Fibroblast of mammary gland (primary cell): ENCODE data around the gene ARMC3.

Experiments
- DNase-seq: peaks from one replicate; pipeline ENCODE4 v3.0.0-alpha.2; 2010; ENCODE audit warnings: low read depth
- H3K4me3 ChIP-seq: 2 replicates; pipeline ENCODE4 v1.5.1; 2011; ENCODE audit warnings: low read depth, mild to moderate bottlenecking, low read length, moderate library complexity; ENCODE audit not compliant: control insufficient read depth
- TF ChIP-seq, protein P1 (sequence below): conservative IDR thresholded peaks from 2 replicates; pipeline ENCODE4 v1.5.1; 2011; ENCODE audit warnings: low read depth, low read length, inconsistent platforms; ENCODE audit not compliant: control insufficient read depth, insufficient read depth

The ARMC3 gene

DNA sequence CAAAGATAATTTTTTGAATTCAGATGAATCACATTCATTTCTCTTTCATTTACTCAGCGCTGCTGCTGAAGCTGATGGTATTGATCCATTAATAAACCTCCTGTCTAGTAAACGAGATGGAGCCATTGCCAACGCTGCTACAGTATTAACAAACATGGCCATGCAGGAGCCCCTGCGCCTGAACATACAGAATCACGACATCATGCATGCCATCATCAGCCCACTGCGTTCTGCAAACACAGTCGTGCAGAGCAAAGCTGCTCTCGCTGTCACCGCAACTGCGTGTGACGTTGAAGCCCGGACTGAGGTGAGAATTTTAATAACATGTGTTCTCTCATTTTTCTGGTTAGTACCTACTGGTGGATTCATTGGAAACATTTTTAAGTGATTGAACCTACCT, 70.2 kb downstream of the ARMC3 start:
- DNase-seq, result no peak
- TF ChIP-seq, protein P1, sequence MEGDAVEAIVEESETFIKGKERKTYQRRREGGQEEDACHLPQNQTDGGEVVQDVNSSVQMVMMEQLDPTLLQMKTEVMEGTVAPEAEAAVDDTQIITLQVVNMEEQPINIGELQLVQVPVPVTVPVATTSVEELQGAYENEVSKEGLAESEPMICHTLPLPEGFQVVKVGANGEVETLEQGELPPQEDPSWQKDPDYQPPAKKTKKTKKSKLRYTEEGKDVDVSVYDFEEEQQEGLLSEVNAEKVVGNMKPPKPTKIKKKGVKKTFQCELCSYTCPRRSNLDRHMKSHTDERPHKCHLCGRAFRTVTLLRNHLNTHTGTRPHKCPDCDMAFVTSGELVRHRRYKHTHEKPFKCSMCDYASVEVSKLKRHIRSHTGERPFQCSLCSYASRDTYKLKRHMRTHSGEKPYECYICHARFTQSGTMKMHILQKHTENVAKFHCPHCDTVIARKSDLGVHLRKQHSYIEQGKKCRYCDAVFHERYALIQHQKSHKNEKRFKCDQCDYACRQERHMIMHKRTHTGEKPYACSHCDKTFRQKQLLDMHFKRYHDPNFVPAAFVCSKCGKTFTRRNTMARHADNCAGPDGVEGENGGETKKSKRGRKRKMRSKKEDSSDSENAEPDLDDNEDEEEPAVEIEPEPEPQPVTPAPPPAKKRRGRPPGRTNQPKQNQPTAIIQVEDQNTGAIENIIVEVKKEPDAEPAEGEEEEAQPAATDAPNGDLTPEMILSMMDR, result no peak
- H3K4me3 ChIP-seq, result no peak overlapping the region

DNA sequence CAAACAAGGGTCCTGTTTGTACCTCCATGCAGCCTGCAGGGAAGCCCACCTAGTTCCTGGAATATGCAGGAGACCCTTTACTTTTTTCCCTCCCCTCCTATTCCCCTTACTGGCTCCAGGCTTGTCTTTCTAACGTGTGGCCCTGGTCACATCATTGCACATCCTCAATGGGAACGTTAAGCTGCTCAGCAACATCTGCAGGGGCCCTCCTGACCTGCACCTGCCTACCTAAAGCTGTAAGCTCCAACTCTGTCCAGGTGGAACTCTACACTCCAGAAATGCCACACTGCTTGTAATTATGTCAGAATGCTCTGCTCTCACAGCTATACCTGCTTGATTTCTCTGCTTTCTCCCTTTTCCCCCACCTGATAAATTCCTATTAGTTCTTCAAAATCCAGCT, 72.1 kb downstream of the ARMC3 start:
- no peak for DNase-seq
- H3K4me3 ChIP-seq, result no peak overlapping the region
- TF ChIP-seq, protein P1, result no peak

DNA sequence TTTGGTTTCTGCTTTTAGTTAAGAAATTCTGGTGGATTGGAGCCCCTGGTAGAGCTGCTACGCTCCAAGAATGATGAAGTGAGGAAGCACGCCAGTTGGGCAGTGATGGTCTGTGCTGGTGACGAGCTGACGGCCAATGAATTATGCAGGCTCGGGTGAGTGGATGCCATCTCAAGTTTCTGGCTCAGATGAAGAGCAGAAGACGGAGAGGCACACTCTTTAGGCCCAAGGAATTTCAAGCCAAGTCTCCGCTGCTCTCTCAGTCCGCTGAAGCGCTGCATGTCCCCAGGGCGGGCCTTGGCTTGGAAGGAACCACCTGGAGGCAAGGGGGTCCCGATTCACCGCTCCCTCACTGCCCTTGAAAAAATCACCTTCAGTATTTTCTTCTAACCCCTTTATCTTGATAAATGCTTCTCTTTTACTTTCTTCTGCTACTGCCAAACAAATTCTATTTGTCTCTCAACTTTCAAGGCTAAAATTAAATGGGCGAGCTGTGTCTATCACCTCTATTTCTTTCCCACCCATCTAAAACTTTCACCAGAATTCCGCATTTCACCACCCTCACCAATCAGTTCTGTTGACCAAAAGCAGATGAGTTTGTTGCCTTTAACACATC, 74.2 kb downstream of the ARMC3 start:
- TF ChIP-seq, protein P1, result no peak
- H3K4me3 ChIP-seq, result no peak overlapping the region
- no peak for DNase-seq

DNA sequence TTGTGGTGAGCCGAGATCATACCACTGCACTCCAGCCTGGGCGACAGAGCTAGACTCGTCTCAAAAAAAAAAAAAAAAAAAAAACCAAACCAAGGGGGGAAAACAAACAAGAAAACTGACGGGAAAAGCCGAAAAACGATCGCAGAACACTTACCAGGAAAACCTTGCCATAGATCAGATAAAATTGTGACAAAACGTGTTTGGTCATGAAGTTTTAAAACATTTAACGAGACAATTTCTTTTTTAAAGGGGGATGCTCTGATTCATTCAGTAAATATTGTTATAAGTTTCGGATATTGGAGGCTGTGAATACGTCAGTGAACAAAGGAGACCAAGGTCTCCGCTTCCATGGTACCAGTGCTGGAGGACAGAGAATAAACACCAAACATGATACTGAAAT, 77.3 kb downstream of the ARMC3 start:
- H3K4me3 ChIP-seq, result no peak overlapping the region
- TF ChIP-seq, protein P1, result no peak
- DNase-seq, result no peak

DNA sequence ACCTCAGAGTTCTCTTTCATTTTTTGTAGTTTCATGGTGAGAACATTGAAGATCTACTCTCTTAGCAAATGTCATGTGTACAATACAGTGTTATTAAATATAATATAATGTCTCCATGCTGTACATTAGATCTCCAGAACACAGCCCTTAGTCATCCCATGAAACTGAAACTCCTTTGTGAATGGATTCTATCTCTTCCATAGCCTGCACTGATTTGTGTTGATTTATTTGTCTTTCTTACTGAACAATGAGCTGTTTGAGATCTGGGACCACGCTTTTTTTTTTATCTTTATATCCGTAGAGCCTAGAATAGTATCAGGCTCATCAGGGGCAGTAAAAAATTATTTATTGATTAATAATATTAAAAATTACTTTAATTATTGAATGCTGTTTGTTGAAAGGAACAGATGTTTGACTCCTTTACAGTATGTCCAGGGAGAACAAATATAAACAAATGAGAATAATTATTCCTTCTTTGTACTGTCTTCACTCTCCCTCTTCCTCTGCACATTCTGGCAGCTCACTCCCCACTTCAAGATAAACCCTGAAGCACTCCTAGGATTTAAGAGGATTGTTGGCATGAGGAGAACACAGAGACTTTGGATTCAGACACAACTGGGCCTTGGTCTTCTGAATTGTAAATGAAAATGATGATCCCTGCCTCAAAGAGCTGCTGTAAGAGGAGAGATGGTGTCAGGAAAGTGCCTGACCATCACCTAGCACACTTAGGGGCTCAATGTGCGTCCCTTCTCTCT, 85.9 kb downstream of the ARMC3 start:
- no peak overlapping the region for H3K4me3 ChIP-seq

DNA sequence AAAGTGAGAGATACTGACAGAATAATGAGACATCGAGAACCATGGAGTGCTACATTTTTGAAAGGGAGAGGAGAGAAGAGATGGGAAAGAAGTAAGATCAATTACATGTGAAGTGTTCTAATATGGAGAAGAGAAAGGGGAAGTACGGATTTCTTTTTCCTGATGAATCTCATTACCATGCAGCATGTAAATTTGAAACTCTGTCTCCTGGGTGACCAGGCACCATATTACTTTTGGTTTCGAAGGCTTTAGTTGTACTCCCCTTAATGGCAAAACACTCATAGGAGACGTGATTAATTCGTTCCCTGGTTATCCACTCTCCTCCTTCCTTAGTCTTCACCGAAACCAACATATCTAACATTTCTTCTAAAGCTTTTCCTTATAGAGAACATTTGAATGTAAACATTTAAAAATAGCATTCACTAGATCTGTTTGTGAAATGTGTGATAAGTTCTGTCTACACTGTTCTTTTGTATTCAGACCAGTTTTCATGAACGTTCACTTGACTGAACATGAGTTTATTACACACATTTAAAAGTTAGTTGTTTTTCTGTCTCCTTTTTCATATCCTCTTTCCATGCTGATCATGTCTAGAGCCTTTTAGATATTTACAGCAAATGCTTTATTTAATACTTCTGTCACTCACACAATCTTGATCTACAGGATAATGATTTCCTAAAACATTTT, 87.3 kb downstream of the ARMC3 start:
- TF ChIP-seq, protein P1, result no peak
- DNase-seq, result no peak
- H3K4me3 ChIP-seq, result no peak overlapping the region

More for the DNA sequence above, 85.9 kb downstream of the ARMC3 start:
- DNase-seq, result no peak
- TF ChIP-seq, protein P1, result no peak
